ENCODE results near the gene PCGF5. TPM values are rescaled to one million over a fixed set of nuclear protein-coding genes. Genes with fewer than 3 reads are reported as not detected.

Gene PCGF5
- total RNA-seq, 2 experiments from 2014 or later: 57.7 to 58.4 TPM

- Mint-ChIP-seq H3K27me3 (no peaks in the 10 kb centered on the region), H3K9me3 (no peaks in the 10 kb centered on the region), H3K4me3 (peak overlapping the region; percentile 65), H3K4me1 (ENCODE audit: low read depth) (peaks cover 85% of the 10 kb centered on the region), H3K27ac (peak overlapping the region; percentile 80), H3K36me3 (ENCODE audit: low read depth) (no peaks in the 10 kb centered on the region)
- H3K9me3 ChIP-seq (ENCODE audit: control insufficient read depth in 1 of 2, insufficient read depth in 1 of 2, low read length in 2 of 2): no peaks in the 10 kb centered on the region
- ChIA-PET POLR2A (interaction anchor here (0.7 to 3.0 kb wide), 10 partner anchors 8 to 597 kb away, joined by 3 to 45 read pairs (median 4); partner anchors contain the start of genes PCGF5 and TNKS2), CTCF (interaction anchor here (1.2 kb wide), 1 partner anchor 15 kb away, joined by 3 read pairs; no protein-coding TSS in a partner anchor)
- peak overlapping the region; percentile 57 to 71 for H3K27ac ChIP-seq (ENCODE audit: low read depth in 1 of 2, low read length in 2 of 2)
- no peaks in the 10 kb centered on the region for H3K36me3 ChIP-seq (ENCODE audit: insufficient read depth, low read length)
- ATAC-seq (ENCODE audit: poor library complexity): peak; percentile 71
- peak in 4 of 14 experiments; percentile 20 to 83 (median 70) for DNase-seq
- H3K27me3 ChIP-seq (ENCODE audit: control insufficient read depth in 1 of 2, insufficient read depth in 2 of 2, low read length in 2 of 2): no peaks in the 10 kb centered on the region
- H3K4me1 ChIP-seq (ENCODE audit: insufficient read depth, low read length): peaks cover 47% of the 10 kb centered on the region
- no peak for TF ChIP-seq CTCF (IDR thresholded peaks at IDR 0.05)
- intact Hi-C loops (cut with DNase I, micrococcal nuclease): loop anchor here in 1 of 2 experiments (2.0 kb wide), 2 partner anchors 19 to 39 kb away; partner anchors contain the start of gene PCGF5
- H3K4me3 ChIP-seq (ENCODE audit: low read length): peak overlapping the region; percentile 15
Observed at GRCh38 chr10:91201213-91201996, 19.1 kb upstream of the PCGF5 start.

DNA sequence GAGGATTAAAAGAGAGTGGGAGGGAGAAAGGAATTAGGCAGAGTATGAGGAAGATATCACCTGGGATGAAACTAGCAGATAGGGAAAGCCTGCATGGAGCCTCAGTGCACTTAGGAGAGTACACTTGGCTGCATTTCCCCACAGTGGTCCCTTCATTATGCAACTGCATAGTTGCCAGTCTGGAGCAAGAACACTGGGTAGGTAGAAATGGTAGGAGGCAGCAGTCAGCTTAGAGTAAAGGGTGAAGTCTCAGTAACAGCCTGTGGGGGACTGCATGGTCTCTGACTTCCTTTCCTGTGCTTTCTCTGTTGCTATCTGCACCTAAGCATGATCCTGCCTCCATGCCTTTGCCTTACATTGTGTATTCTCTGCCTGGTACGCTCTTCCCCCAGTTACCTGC lies 14.0 kb upstream of the PCGF5 start:
- CTCF ChIA-PET: interaction anchor here (1.0 kb wide), 1 partner anchor 17 kb away, joined by 3 read pairs; no protein-coding TSS in a partner anchor
- H3K27me3 Mint-ChIP-seq: no peaks in the 10 kb centered on the region
- no peak for DNase-seq

More for the DNA sequence above, 14.0 kb upstream of the PCGF5 start:
- TF ChIP-seq CTCF (IDR thresholded peaks at IDR 0.05): no peak
- Histone ChIP-seq H3K27me3 (ENCODE audit: control insufficient read depth in 1 of 2, insufficient read depth in 2 of 2, low read length in 2 of 2) (no peaks in the 10 kb centered on the region), H3K4me3 (ENCODE audit: low read length) (no peak overlapping the region), H3K4me1 (ENCODE audit: insufficient read depth, low read length) (peaks cover 27% of the 10 kb centered on the region), H3K36me3 (ENCODE audit: insufficient read depth, low read length) (no peaks in the 10 kb centered on the region), H3K27ac (ENCODE audit: low read depth in 1 of 2, low read length in 2 of 2) (no peak overlapping the region), H3K9me3 (ENCODE audit: control insufficient read depth in 1 of 2, insufficient read depth in 1 of 2, low read length in 2 of 2) (no peaks in the 10 kb centered on the region)
- Mint-ChIP-seq H3K36me3 (ENCODE audit: low read depth) (no peaks in the 10 kb centered on the region), H3K4me1 (ENCODE audit: low read depth) (peaks cover 83% of the 10 kb centered on the region), H3K27ac (peak overlapping the region; percentile 1), H3K4me3 (no peak overlapping the region), H3K9me3 (no peaks in the 10 kb centered on the region)
- intact Hi-C loops (cut with DNase I, micrococcal nuclease): no loop called here
- peak; percentile 53 for ATAC-seq (ENCODE audit: poor library complexity)
- POLR2A ChIA-PET: interaction anchor here (1.7 kb wide), 1 partner anchor 43 kb away, joined by 5 read pairs; no protein-coding TSS in a partner anchor
